Measurements from ENCODE around the gene SLC29A3.

SLC29A3 gene

GRCh38 chr10:71335173-71335708, 16.2 kb downstream of the SLC29A3 start:
- no peaks in the 10 kb centered on the region for H3K9me3 ChIP-seq (ENCODE audit: insufficient read depth, low read length)
- no peaks in the 10 kb centered on the region for H3K27me3 ChIP-seq (ENCODE audit: insufficient read depth, insufficient read length)
- no peak for DNase-seq (ENCODE audit: low read depth, low spot score)
- H3K36me3 ChIP-seq (ENCODE audit: insufficient read depth, insufficient read length, low read length), result no peaks in the 10 kb centered on the region
- no peak overlapping the region for H3K4me3 ChIP-seq (ENCODE audit: insufficient read length, low read depth)
- H3K9ac ChIP-seq (ENCODE audit: insufficient read length, low read depth), result no peak overlapping the region
- no peak for TF ChIP-seq YY1 (IDR thresholded peaks at IDR 0.05; ENCODE audit: insufficient read depth, insufficient read length)
- no peak for TF ChIP-seq SUZ12 (IDR thresholded peaks at IDR 0.05; ENCODE audit: extremely low read depth, insufficient read depth, insufficient read length)
- no peak for TF ChIP-seq ZNF274 (IDR thresholded peaks at IDR 0.05; ENCODE audit: low read depth, low read length)
- peaks cover 26% of the 10 kb centered on the region for H3K4me1 ChIP-seq (ENCODE audit: insufficient read depth, insufficient read length)

- DNase-seq (ENCODE audit: low read depth, low spot score), result no peak
- Histone ChIP-seq H3K9ac (ENCODE audit: insufficient read length, low read depth) (no peak overlapping the region), H3K27me3 (ENCODE audit: insufficient read depth, insufficient read length) (no peaks in the 10 kb centered on the region), H3K36me3 (ENCODE audit: insufficient read depth, insufficient read length, low read length) (no peaks in the 10 kb centered on the region), H3K4me1 (ENCODE audit: insufficient read depth, insufficient read length) (peaks cover 28% of the 10 kb centered on the region), H3K9me3 (ENCODE audit: insufficient read depth, low read length) (no peaks in the 10 kb centered on the region), H3K4me3 (ENCODE audit: insufficient read length, low read depth) (no peak overlapping the region)
- TF ChIP-seq YY1 (IDR thresholded peaks at IDR 0.05; ENCODE audit: insufficient read depth, insufficient read length) (no peak), ZNF274 (IDR thresholded peaks at IDR 0.05; ENCODE audit: low read depth, low read length) (no peak), SUZ12 (IDR thresholded peaks at IDR 0.05; ENCODE audit: extremely low read depth, insufficient read depth, insufficient read length) (no peak)
These were observed 17.6 kb downstream of the SLC29A3 start for GRCh38 chr10:71336632-71337031.

GRCh38 chr10:71337219-71337701, 18.2 kb downstream of the SLC29A3 start:
- Histone ChIP-seq H3K36me3 (ENCODE audit: insufficient read depth, insufficient read length, low read length) (no peaks in the 10 kb centered on the region), H3K4me3 (ENCODE audit: insufficient read length, low read depth) (no peak overlapping the region), H3K9me3 (ENCODE audit: insufficient read depth, low read length) (no peaks in the 10 kb centered on the region), H3K9ac (ENCODE audit: insufficient read length, low read depth) (peak overlapping the region; percentile 27), H3K27me3 (ENCODE audit: insufficient read depth, insufficient read length) (no peaks in the 10 kb centered on the region), H3K4me1 (ENCODE audit: insufficient read depth, insufficient read length) (peaks cover 28% of the 10 kb centered on the region)
- DNase-seq (ENCODE audit: low read depth, low spot score), result no peak
- TF ChIP-seq SUZ12 (IDR thresholded peaks at IDR 0.05; ENCODE audit: extremely low read depth, insufficient read depth, insufficient read length) (no peak), ZNF274 (IDR thresholded peaks at IDR 0.05; ENCODE audit: low read depth, low read length) (no peak), YY1 (IDR thresholded peaks at IDR 0.05; ENCODE audit: insufficient read depth, insufficient read length) (no peak)

GRCh38 chr10:71338728-71339495, 19.9 kb downstream of the SLC29A3 start:
- no peak for TF ChIP-seq ZNF274 (IDR thresholded peaks at IDR 0.05; ENCODE audit: low read depth, low read length)
- no peak for TF ChIP-seq YY1 (IDR thresholded peaks at IDR 0.05; ENCODE audit: insufficient read depth, insufficient read length)
- no peak for TF ChIP-seq SUZ12 (IDR thresholded peaks at IDR 0.05; ENCODE audit: extremely low read depth, insufficient read depth, insufficient read length)
- no peak overlapping the region for H3K4me3 ChIP-seq (ENCODE audit: insufficient read length, low read depth)
- H3K36me3 ChIP-seq (ENCODE audit: insufficient read depth, insufficient read length, low read length), result no peaks in the 10 kb centered on the region
- no peak for DNase-seq (ENCODE audit: low read depth, low spot score)
- no peaks in the 10 kb centered on the region for H3K9me3 ChIP-seq (ENCODE audit: insufficient read depth, low read length)
- no peak overlapping the region for H3K9ac ChIP-seq (ENCODE audit: insufficient read length, low read depth)
- H3K27me3 ChIP-seq (ENCODE audit: insufficient read depth, insufficient read length), result no peaks in the 10 kb centered on the region
- peaks cover 32% of the 10 kb centered on the region for H3K4me1 ChIP-seq (ENCODE audit: insufficient read depth, insufficient read length)

- peaks cover 36% of the 10 kb centered on the region for H3K4me1 ChIP-seq (ENCODE audit: insufficient read depth, insufficient read length)
- TF ChIP-seq YY1 (IDR thresholded peaks at IDR 0.05; ENCODE audit: insufficient read depth, insufficient read length) (no peak), ZNF274 (IDR thresholded peaks at IDR 0.05; ENCODE audit: low read depth, low read length) (no peak), SUZ12 (IDR thresholded peaks at IDR 0.05; ENCODE audit: extremely low read depth, insufficient read depth, insufficient read length) (no peak)
- H3K9ac ChIP-seq (ENCODE audit: insufficient read length, low read depth), result no peak overlapping the region
- H3K4me3 ChIP-seq (ENCODE audit: insufficient read length, low read depth), result no peak overlapping the region
- no peaks in the 10 kb centered on the region for H3K36me3 ChIP-seq (ENCODE audit: insufficient read depth, insufficient read length, low read length)
- no peaks in the 10 kb centered on the region for H3K9me3 ChIP-seq (ENCODE audit: insufficient read depth, low read length)
- no peak for DNase-seq (ENCODE audit: low read depth, low spot score)
- no peaks in the 10 kb centered on the region for H3K27me3 ChIP-seq (ENCODE audit: insufficient read depth, insufficient read length)
These were observed 20.9 kb downstream of the SLC29A3 start for GRCh38 chr10:71339796-71340589.

- Histone ChIP-seq H3K36me3 (ENCODE audit: insufficient read depth, insufficient read length, low read length) (no peaks in the 10 kb centered on the region), H3K27me3 (ENCODE audit: insufficient read depth, insufficient read length) (no peaks in the 10 kb centered on the region), H3K9ac (ENCODE audit: insufficient read length, low read depth) (no peak overlapping the region), H3K9me3 (ENCODE audit: insufficient read depth, low read length) (no peaks in the 10 kb centered on the region), H3K4me3 (ENCODE audit: insufficient read length, low read depth) (no peak overlapping the region), H3K4me1 (ENCODE audit: insufficient read depth, insufficient read length) (peaks cover 25% of the 10 kb centered on the region)
- DNase-seq (ENCODE audit: low read depth, low spot score), result no peak
- no peak for TF ChIP-seq YY1 (IDR thresholded peaks at IDR 0.05; ENCODE audit: insufficient read depth, insufficient read length)
These were observed 23.7 kb downstream of the SLC29A3 start for GRCh38 chr10:71342573-71343391.
